Hepatocyte (in vitro differentiated cells): ENCODE results near the gene LRRC28.

Source experiments
- CTCF ChIP-seq: fragments of 200-600 bp; sonication (generic); IDR thresholded peaks from 2 replicates; pipeline ENCODE4 v1.5.1; 2016; ENCODE audit warnings: antibody characterized with exemption, mild to moderate bottlenecking; ENCODE audit not compliant: poor library complexity
- EZH2phosphoT487 ChIP-seq: fragments of 200-600 bp; sonication (generic); IDR thresholded peaks from one replicate; pipeline ENCODE4 v1.6.1; 2018; ENCODE audit warnings: antibody characterized with exemption, mild to moderate bottlenecking, low read depth, moderate library complexity; ENCODE audit not compliant: unreplicated experiment, severe bottlenecking

DNA sequence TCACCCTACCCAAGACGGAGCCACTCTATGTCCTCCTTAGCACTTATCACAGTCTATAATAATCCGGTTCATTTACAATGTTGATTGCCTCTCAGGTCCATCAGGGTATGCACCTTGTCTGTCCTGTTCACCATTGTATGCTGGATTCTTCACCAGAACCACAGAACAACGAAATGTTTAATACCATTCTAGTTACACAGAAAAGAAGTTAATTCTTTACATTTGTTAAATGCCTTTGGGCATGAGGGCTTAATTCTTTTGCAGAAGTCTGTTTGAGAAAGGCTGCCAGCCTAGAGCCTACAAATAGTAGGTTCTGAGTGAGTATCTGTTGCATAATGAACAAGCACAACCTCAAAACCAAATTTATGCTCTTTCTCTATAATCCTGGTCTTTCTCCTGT lies 24.5 kb upstream of the LRRC28 start:
- TF ChIP-seq CTCF (no peak), EZH2phosphoT487 (no peak)
